ENCODE measurements around the gene IMP3.

GRCh38 chr15:75672646-75673425, 32.8 kb upstream of the IMP3 start:
- TF ChIP-seq CTCF (conservative IDR thresholded peaks at IDR 0.05; ENCODE audit: low read depth, low read length), result no peak
- no peak for TF ChIP-seq EZH2 (IDR thresholded peaks at IDR 0.05; ENCODE audit: borderline replicate concordance, low read depth, low read length, poor library complexity, severe bottlenecking)
